HK-2 (cell line): ENCODE data around the gene FNDC4.
"Not testable (repeated sequence)": the region's sequence is repeated elsewhere in the genome, so short reads cannot be mapped to it uniquely, and the experiment has no call there.

Experiments
- DNase-seq: peaks from one replicate; pipeline ENCODE4 v3.0.0-alpha.2; 2018; ENCODE audit not compliant: unreplicated experiment

The FNDC4 gene

DNA sequence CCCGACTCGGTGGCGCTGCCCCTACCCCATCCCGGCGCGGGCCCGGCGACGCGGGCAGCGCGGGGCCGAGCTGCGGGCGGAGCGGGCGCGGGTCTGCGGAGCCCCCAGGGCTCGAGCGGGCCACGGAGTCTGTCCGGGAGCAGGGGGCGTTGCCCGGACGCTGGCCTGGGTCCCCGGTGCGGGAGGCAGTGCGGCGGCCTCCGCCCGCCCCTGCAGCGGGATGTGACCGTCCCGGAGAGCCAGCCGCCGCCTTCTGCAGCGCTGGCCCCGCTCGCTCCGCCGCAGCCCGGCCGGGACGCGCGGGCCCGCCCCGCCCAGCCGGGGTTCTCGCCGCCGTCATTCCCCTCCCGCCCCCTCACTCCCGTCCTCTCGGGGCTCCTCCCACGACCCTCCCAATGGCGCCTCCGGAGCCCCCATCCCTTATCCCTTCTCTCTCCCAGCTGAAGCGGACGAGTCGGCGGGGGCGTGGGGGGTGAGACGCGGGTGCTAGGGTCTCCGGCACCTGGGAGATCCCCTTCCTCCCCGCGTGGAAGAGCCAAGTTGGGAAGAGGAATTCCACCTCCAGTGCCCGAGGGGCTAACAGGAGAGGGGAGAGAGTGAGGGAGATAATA lies at the start of gene FNDC4:
TSS of gene FNDC4 (minus strand) at position 257 of the 611 bp plus-strand sequence. CDS start 521 bp downstream, outside the sequence.
- DNase-seq = no peak

DNA sequence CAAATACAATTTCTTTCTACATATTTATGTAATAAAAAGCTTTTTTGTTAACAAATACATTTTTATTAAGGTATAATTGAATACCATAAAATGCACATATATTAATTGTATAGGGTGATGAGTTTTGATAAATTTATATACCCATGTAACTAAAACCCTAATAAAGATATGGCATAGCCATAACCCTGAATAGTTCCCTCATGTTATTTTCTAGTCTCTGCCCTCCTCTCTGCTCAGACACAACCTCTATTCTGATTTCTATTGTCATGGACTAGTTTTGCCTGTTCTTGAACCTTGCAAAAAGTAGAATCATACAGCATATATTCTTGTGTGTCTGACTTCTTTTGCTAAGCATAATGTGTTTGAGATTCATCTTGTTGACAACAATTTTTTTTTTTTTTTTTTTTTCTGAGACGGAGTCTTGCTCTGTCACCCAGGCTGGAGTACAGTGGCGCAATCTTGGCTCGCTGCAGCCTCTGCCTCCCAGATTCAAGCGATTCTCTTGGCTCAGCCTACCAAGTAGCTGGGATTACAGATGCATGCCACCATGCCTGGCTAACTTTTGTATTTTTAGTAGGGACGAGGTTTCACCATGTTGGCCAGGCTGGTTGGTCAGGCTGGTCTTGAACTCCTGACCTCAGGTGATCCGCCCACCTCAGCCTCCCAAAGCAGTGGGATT lies 49.3 kb upstream of the FNDC4 start:
- no peak for DNase-seq

DNA sequence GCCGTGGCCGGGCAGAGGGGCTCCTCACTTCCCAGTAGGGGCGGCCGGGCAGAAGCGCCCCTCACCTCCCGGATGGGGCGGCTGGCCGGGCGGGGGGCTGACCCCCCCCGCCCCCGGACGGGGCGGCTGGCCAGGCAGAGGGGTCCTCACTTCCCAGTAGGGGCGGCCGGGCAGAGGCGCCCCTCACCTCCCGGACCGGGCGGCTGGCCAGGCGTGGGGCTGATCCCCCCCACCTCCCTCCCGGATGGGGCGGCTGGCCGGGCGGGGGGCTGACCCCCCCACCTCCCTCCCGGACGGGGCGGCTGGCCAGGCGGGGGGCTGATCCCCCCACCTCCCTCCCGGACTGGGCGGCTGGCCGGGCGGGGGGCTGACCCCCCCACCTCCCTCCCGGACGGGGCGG lies 44.6 kb upstream of the FNDC4 start:
- DNase-seq = not testable (repeated sequence)

DNA sequence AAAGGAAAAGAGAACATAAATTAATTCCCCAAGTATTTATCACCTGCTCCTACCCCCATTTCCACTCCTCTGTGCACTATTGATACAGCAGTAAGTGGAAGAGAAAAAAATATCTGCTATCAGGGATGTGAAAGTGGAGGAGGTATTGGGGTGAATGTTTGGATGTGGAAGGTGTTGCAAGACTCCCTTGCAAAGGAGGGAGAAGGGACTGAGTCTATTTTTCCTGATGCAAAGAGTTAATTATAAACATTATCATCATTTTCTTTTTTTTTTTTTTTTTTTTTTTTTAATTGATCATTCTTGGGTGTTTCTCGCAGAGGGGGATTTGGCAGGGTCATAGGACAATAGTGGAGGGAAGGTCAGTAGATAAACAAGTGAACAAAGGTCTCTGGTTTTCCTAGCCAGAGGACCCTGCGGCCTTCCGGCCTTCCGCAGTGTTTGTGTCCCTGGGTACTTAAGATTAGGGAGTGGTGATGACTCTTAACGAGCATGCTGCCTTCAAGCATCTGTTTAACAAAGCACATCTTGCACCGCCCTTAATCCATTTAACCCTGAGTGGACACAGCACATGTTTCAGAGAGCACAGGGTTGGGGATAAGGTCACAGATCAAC lies 43.9 kb upstream of the FNDC4 start:
- not testable (repeated sequence) for DNase-seq

- DNase-seq = no peak
These were observed 42.3 kb upstream of the FNDC4 start for GRCh38 chr2:27537287-27537686.

DNA sequence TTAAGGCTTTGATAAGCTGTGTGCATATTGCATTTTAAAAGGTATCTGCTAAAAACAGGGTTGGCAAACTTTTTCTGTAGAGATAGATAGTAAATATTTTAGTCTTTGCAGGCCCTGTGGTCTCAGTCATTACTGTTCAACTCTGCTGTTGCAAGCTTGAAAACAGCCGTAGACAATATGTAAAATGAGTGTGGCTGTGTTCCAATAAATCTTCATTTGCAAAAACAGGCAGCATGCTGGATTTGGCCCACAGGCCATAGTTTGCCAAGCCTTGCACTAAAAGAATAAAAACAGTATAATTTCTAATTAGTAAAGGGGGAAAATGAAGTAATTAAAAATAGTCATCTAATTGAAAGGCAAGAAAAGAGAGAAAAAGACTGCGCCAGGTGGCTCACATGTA lies 37.0 kb upstream of the FNDC4 start:
- DNase-seq = no peak

GRCh38 chr2:27527182-27527581 lies 32.2 kb upstream of the FNDC4 start:
- DNase-seq = no peak

DNA sequence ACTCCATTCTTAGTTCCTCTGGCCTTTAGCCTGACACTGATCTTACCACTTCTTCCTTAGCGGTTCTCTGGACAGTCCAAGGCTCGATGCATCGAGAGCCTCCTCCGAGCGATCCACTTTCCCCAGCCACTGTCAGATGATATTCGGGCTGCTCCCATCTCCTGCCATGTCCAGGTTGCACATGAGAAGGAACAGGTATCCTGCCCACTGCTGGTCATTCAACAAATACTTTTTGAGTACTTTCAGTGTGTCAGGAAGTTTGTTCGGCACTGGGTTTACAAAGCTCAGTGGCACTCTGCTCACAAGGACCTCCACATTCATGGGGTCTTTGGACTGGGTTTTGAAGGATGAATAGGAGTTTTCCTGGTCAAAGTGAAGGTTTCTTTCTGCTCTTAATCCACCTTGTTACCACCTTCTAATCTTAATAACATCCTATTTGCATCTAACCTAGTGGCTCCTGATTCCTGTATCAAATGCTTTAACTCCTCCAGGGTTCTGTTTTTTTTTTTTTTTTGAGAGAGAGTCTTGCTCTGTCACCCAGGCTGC lies 27.5 kb upstream of the FNDC4 start:
- DNase-seq = no peak

GRCh38 chr2:27520316-27520715 lies 25.3 kb upstream of the FNDC4 start:
- no peak for DNase-seq

GRCh38 chr2:27518782-27519113 lies 23.7 kb upstream of the FNDC4 start:
- DNase-seq = no peak

DNA sequence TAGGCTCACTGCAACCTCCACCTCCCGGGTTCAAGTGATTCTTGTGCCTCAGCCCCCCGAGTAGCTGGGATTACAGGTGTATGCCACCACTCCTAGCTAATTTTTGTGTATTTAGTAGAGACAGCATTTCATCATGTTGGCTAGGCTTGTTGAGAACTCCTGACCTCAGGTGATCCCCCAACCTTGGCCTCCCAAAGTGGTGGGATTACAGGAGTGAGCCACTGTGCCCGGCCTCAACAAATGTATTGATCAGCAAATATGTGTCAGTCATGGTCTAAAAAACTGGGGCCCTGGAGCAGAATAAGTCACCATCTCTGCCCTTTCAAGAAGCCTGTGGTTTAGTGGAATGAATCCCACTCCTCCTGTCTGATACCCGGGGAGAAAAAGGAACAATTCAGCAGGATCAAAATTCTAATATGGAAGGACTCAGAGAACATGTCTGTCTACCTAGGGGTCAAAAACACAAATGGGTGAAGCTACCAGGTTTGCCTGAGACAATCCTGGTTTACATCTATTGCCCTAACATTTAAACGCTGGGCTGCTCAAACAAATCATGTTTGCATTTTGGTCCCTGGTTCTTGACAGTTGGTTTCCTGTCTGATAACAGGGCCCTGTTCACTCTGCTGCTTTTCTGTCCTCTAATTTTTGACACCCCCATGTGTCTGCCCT lies 23.2 kb upstream of the FNDC4 start:
- DNase-seq = no peak

DNA sequence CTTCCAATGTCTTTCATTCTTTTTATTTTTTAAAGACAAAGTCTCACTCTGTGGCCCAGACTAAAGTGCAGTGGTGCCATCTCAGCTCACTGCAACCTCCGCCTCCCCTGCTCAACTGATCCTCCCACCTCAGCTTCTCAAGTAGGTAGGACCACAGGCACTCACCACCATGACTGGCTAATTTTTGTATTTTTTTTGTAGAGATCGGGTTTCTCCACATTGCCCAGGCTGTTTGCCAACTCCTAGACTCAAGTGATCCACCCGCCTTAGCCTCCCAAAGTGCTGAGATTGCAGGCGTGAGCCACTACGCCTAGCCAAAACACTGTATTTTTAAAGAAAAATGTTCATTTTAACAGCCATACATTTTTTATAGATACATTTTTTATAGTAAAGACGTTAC lies 14.3 kb upstream of the FNDC4 start:
- no peak for DNase-seq

DNA sequence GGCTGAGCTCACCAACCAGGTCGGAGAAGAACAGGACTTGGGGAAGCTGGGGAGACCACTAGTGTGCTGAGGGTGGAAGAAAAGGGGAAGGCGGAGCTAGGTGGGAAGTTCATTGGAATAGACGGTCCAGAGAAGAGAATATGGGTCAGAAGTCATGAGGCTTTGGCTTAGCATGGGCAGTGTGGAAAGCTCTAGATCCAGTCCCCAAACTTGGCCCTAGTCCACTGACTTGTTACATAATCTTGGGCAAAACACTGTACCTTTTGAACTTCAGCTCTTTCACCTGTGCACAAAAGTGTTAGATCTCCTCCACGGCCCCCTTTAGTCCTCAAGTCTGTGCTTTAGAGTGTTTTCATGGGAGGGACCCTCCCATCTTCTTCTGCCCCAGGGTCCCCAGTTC lies 12.3 kb upstream of the FNDC4 start:
- no peak for DNase-seq

GRCh38 chr2:27506587-27506986 lies 11.6 kb upstream of the FNDC4 start:
- DNase-seq = no peak

DNA sequence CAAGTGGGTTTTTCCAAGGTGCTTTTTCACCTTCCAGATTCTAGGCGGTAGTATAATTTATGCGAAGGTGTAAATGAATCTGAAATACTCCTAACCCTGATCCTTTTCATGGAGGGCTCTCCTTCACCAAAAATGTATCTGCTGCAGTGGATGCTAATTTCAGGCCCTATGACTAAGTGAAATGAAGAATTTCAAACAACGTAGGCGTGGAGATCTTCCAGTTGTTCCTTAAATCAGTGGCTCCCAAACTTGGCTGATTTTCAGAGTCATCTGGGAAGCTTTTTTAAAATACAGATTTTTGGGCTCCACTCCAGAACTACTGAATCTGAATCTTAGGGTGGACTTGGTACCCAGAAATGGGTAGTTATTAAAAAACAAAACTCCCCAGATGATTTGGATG lies 7.1 kb upstream of the FNDC4 start:
- DNase-seq = no peak

DNA sequence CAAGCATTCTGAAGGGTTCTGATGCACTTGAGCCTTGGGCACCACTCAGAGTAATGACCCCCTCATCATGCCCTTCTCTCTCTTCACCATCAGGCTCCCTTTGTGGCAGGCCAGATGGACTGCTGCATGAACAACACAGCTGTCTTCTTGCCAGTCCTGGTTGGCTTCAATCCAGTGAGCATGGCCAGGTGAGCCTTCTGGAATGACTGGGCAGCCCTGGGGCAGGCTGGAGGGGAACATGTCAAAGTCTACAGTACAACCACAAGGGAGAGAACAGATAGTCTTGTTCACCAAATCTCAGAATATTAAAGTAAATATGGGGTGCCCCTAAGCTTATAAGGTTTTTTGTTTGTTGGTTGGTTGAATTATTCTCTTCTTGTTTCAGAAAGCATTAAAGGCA lies 6.0 kb upstream of the FNDC4 start:
- DNase-seq = no peak

GRCh38 chr2:27498975-27499374 lies 4.0 kb upstream of the FNDC4 start:
- DNase-seq = no peak

- DNase-seq = no peak
These were observed 2.3 kb upstream of the FNDC4 start for GRCh38 chr2:27497288-27497627.

GRCh38 chr2:27496357-27497287 lies 1.6 kb upstream of the FNDC4 start, which contains the start of gene GCKR:
GCKR (plus strand) TSS chr2:27496839; CDS start chr2:27496905, 66 bp downstream.
- DNase-seq = peak; percentile 26

- DNase-seq = no peak
These were observed 898 bp upstream of the FNDC4 start for GRCh38 chr2:27495840-27496356.

DNA sequence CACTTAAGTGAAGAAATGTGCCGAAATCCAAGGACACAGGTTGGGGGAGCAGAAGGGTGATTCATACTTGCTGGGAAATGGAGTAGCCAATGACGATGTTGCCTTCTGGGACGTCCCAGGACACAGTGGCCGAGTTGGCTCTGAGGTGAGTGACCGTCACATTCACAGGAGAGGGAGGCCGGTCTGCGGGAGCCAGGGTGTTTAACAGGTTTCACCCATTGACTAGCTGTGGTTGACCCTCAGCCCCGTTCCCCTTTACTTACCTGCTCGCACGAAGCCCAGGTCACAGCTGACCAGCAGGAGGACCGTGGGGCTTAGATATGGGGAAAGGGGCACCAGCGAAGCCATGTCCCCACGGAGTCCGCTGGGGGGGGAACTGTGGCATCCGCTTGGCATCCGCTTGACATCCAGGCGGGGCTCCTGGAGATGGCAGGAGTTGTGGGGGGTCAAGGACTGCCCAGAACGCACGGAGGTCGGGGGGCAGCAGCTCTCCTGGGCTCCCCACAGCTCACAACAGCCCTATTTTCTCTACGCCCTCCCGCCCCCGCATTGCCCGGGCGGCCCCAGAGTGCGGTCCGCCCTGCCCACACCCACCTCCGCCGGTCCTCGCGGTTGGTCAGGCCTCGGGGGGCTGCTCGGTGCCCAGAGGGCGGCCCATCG lies 586 bp downstream of the FNDC4 start:
- no peak for DNase-seq
